HCT116 (cell line): ENCODE data around the gene SPPL2B. TPM values are rescaled to one million over a fixed set of nuclear protein-coding genes. Genes with fewer than 3 reads are reported as not detected.

Experiments
- ATAC-seq: fragments of 200-7000 bp; cut with Tn5 transposase; 2 replicates; pipeline ENCODE4 v1.9.1; 2020; ENCODE audit warnings: mild to moderate bottlenecking, moderate library complexity
- BruUV-seq: library from RNA; stranded (reverse); fragments of 400-500 nt; replicated peaks from 2 replicates; lab custom pipeline; 2021; lab: Mats Ljungman, UMichigan
- CTCF ChIA-PET: fragments of 300-600 bp; sonication (Branson Sonifier 250); formaldehyde crosslinking; loops from one replicate; lab custom pipeline; 2021; ENCODE audit warnings: antibody characterized with exemption; lab: Charles Lee
- POLR2A ChIA-PET: fragments of 300-600, 350-600 bp; sonication (Branson Sonifier 250); formaldehyde crosslinking; loops from one replicate; lab custom pipeline; 2021; ENCODE audit warnings: antibody characterized with exemption; lab: Charles Lee
- RAD21 ChIA-PET, 2 experiments: fragments of 300-600 bp; sonication (Branson Sonifier 250); formaldehyde crosslinking; loops; one replicate each; lab custom pipeline; 2023; ENCODE audit warnings: low total read pairs in 2 of 2; ENCODE audit not compliant: uncharacterized antibody in 2 of 2, unreplicated experiment in 2 of 2, low non-redundant PET in 1 of 2; lab: Charles Lee
- DNase-seq: peaks from one replicate; pipeline ENCODE4 v3.0.0-alpha.2; 2010; ENCODE audit warnings: low read depth, low spot score
- H2AFZ ChIP-seq: fragments of 200-600 bp; shearing (Covaris generic), sonication (generic); 2 replicates; pipeline ENCODE4 v1.6.1; 2017; ENCODE audit warnings: low read depth, mixed run types, mixed read lengths, antibody characterized with exemption, low read length; ENCODE audit not compliant: poor library complexity, severe bottlenecking
- H3K27ac ChIP-seq: 2 replicates; pipeline ENCODE4 v1.5.1; 2012; ENCODE audit warnings: low read depth, low read length
- H3K27me3 ChIP-seq: fragments of 200-600 bp; sonication (generic); 2 replicates; pipeline ENCODE4 v1.6.1; 2016; ENCODE audit warnings: mixed run types, low read length, mixed read lengths; ENCODE audit not compliant: insufficient read depth
- H3K36me3 ChIP-seq, 2 experiments: fragments of 200-500 bp in 1 of 2; fragments of 200-600 bp in 1 of 2; sonication (Bioruptor generic) in 1 of 2; sonication (generic) in 1 of 2; 2 replicates each; pipeline versions ENCODE4 v1.5.1 to v1.6.1; 2014 to 2016; ENCODE audit warnings: low read length in 2 of 2, inconsistent platforms in 1 of 2, mixed read lengths in 1 of 2, mixed run types in 1 of 2; ENCODE audit not compliant: insufficient read depth in 2 of 2, control insufficient read depth in 1 of 2
- H3K4me1 ChIP-seq, 2 experiments: fragments of 200-600 bp in 1 of 2; sonication (generic) in 1 of 2; 2 replicates each; pipeline versions ENCODE4 v1.5.1 to v1.6.1; 2012 to 2017; ENCODE audit warnings: low read length in 2 of 2, inconsistent platforms in 1 of 2, mild to moderate bottlenecking in 1 of 2, mixed read lengths in 1 of 2, mixed run types in 1 of 2, moderate library complexity in 1 of 2; ENCODE audit not compliant: insufficient read depth in 2 of 2, control insufficient read depth in 1 of 2
- H3K4me2 ChIP-seq: fragments of 200-600 bp; sonication (generic); 2 replicates; pipeline ENCODE4 v1.6.1; 2017; ENCODE audit warnings: mixed run types, low read length, mixed read lengths
- H3K4me3 ChIP-seq, 2 experiments: fragments of 200-600 bp in 1 of 2; sonication (generic) in 1 of 2; replicated peaks in 1 of 2; 2 replicates each; pipeline ENCODE4 v1.5.1; 2011 to 2016; ENCODE audit warnings: low read length in 2 of 2, control low read depth in 1 of 2, low read depth in 1 of 2, mild to moderate bottlenecking in 1 of 2, mixed read lengths in 1 of 2, mixed run types in 1 of 2
- H3K79me2 ChIP-seq: fragments of 200-600 bp; sonication (generic); 2 replicates; pipeline ENCODE4 v1.6.1; 2017; ENCODE audit warnings: mild to moderate bottlenecking, mixed run types, low read length, moderate library complexity, mixed read lengths; ENCODE audit not compliant: insufficient read depth
- H3K9ac ChIP-seq: fragments of 200-600 bp; sonication (generic); 2 replicates; pipeline ENCODE4 v1.6.1; 2016; ENCODE audit warnings: low read length, mixed read lengths
- H3K9me2 ChIP-seq: fragments of 200-600 bp; sonication (generic), shearing (Covaris generic); 2 replicates; pipeline ENCODE4 v1.6.1; 2017; ENCODE audit warnings: mixed run types, mild to moderate bottlenecking, moderate library complexity; ENCODE audit not compliant: insufficient read depth
- H3K9me3 ChIP-seq, 2 experiments: fragments of 200-500 bp in 1 of 2; fragments of 200-600 bp in 1 of 2; sonication (Bioruptor generic) in 1 of 2; sonication (generic) in 1 of 2; 2 replicates each; pipeline ENCODE4 v1.6.1; 2014 to 2017; ENCODE audit warnings: low read length in 2 of 2, mixed read lengths in 2 of 2, inconsistent platforms in 1 of 2, low read depth in 1 of 2, mild to moderate bottlenecking in 1 of 2, mixed run types in 1 of 2, moderate library complexity in 1 of 2; ENCODE audit not compliant: control insufficient read depth in 1 of 2, insufficient read depth in 1 of 2
- H4K20me1 ChIP-seq: fragments of 200-600 bp; sonication (generic), shearing (Covaris generic); 2 replicates; pipeline ENCODE4 v1.6.1; 2017; ENCODE audit warnings: mixed run types, mild to moderate bottlenecking, moderate library complexity; ENCODE audit not compliant: insufficient read depth
- EZH2 ChIP-seq: fragments of 200-600 bp; sonication (generic); IDR thresholded peaks from 2 replicates; pipeline ENCODE4 v1.6.1; 2017; ENCODE audit warnings: antibody characterized with exemption, mixed run types
- POLR2A ChIP-seq: IDR thresholded peaks from 2 replicates; pipeline ENCODE4 v1.7.0; 2011; ENCODE audit warnings: borderline replicate concordance; ENCODE audit not compliant: insufficient read depth, insufficient read length; ENCODE audit errors: extremely low read depth
- POLR2AphosphoS5 ChIP-seq: IDR thresholded peaks from 2 replicates; pipeline ENCODE4 v1.6.1; 2011; ENCODE audit warnings: mild to moderate bottlenecking, low read depth, low read length, moderate library complexity
- RAD21 ChIP-seq: IDR thresholded peaks from 2 replicates; pipeline ENCODE4 v1.6.1; 2012; ENCODE audit warnings: low read depth, mild to moderate bottlenecking
- SIN3A ChIP-seq: IDR thresholded peaks from 2 replicates; pipeline ENCODE4 v1.6.1; 2012; ENCODE audit warnings: low read depth
- SP1 ChIP-seq: IDR thresholded peaks from 2 replicates; pipeline ENCODE4 v1.6.1; 2012; ENCODE audit warnings: low read depth
- SRF ChIP-seq: IDR thresholded peaks from 2 replicates; pipeline ENCODE4 v1.6.1; 2012; ENCODE audit warnings: low read depth
- YY1 ChIP-seq: IDR thresholded peaks from 2 replicates; pipeline ENCODE4 v1.6.1; 2011; ENCODE audit warnings: low read length, low read depth, moderate library complexity, mild to moderate bottlenecking; ENCODE audit not compliant: insufficient replicate concordance; ENCODE audit errors: extremely low read depth
- ZNF274 ChIP-seq: fragments of 200-500 bp; sonication (Bioruptor generic); IDR thresholded peaks from 2 replicates; pipeline ENCODE4 v1.6.1; 2014; ENCODE audit warnings: mild to moderate bottlenecking, low read depth, low read length, inconsistent platforms
- intact Hi-C: fragments of 100-400 bp; cut with micrococcal nuclease; formaldehyde crosslinking; loops from 2 replicates; pipeline ENCODE4 v1.10.0; 2022
- total RNA-seq: library from RNA; stranded (reverse); gene quantifications from one replicate; pipeline ENCODE4 v1.2.1, GENCODE V29; 2021; ENCODE audit not compliant: unreplicated experiment
- TF ChIP-seq, protein P1 (sequence below): IDR thresholded peaks from 2 replicates; pipeline ENCODE4 v1.6.1; 2012; ENCODE audit warnings: low read depth
- TF ChIP-seq, protein P2 (sequence below): IDR thresholded peaks from 2 replicates; pipeline ENCODE4 v1.6.1; 2012
- TF ChIP-seq, protein P3 (sequence below): IDR thresholded peaks from 2 replicates; pipeline ENCODE4 v1.6.1; 2012

The SPPL2B gene
- total RNA-seq, 1 experiment from 2014 or later = 83.1 TPM

DNA sequence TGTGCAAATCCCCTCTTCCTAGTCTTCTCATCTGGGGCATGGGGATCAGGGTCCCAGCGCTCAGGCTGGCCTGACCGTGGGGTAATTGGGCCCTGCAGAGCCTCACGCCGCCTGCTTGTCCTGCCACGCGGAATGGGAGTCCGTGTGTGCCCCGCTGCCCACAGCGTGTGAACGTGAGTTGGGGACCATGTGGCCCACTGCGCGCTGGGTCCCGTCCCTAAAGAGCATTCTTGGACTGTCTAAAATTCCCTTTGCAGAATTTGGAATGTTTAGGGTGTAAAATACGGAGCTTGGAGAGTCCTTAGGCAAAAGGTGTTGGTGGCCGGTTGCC, 34.5 kb downstream of the SPPL2B start:
- RAD21 ChIA-PET = no interaction called here
- CTCF ChIA-PET = no interaction called here

More for the DNA sequence above, 34.5 kb downstream of the SPPL2B start:
- no peaks in the 10 kb centered on the region for H3K9me3 ChIP-seq
- POLR2A ChIA-PET = no interaction called here
- BruUV-seq = no TSS peak
- H3K27me3 ChIP-seq = peaks cover 4% of the 10 kb centered on the region; the same call in 1 of the 2 replicates
- H3K36me3 ChIP-seq = no peaks in the 10 kb centered on the region
- TF ChIP-seq, protein P1, sequence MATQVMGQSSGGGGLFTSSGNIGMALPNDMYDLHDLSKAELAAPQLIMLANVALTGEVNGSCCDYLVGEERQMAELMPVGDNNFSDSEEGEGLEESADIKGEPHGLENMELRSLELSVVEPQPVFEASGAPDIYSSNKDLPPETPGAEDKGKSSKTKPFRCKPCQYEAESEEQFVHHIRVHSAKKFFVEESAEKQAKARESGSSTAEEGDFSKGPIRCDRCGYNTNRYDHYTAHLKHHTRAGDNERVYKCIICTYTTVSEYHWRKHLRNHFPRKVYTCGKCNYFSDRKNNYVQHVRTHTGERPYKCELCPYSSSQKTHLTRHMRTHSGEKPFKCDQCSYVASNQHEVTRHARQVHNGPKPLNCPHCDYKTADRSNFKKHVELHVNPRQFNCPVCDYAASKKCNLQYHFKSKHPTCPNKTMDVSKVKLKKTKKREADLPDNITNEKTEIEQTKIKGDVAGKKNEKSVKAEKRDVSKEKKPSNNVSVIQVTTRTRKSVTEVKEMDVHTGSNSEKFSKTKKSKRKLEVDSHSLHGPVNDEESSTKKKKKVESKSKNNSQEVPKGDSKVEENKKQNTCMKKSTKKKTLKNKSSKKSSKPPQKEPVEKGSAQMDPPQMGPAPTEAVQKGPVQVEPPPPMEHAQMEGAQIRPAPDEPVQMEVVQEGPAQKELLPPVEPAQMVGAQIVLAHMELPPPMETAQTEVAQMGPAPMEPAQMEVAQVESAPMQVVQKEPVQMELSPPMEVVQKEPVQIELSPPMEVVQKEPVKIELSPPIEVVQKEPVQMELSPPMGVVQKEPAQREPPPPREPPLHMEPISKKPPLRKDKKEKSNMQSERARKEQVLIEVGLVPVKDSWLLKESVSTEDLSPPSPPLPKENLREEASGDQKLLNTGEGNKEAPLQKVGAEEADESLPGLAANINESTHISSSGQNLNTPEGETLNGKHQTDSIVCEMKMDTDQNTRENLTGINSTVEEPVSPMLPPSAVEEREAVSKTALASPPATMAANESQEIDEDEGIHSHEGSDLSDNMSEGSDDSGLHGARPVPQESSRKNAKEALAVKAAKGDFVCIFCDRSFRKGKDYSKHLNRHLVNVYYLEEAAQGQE = no peak
- TF ChIP-seq ZNF274 (no peak), EZH2 (no peak), POLR2A (no peak), SP1 (no peak), YY1 (no peak), RAD21 (no peak), POLR2AphosphoS5 (no peak), SIN3A (no peak), SRF (no peak)
- TF ChIP-seq, protein P2, sequence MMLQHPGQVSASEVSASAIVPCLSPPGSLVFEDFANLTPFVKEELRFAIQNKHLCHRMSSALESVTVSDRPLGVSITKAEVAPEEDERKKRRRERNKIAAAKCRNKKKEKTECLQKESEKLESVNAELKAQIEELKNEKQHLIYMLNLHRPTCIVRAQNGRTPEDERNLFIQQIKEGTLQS = no peak
- TF ChIP-seq, protein P3, sequence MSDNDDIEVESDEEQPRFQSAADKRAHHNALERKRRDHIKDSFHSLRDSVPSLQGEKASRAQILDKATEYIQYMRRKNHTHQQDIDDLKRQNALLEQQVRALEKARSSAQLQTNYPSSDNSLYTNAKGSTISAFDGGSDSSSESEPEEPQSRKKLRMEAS = no peak
- TF ChIP-seq, all 23 proteins: peak for 0
- H3K9ac ChIP-seq = no peak overlapping the region
- H3K4me2 ChIP-seq = no peak overlapping the region
- no peak for DNase-seq
- ATAC-seq = no peak
- no peaks in the 10 kb centered on the region for H3K9me2 ChIP-seq
- intact Hi-C loops = no loop called here
- H4K20me1 ChIP-seq = no peaks in the 10 kb centered on the region
- no peaks in the 10 kb centered on the region for H3K79me2 ChIP-seq
- H3K4me1 ChIP-seq = no peaks in the 10 kb centered on the region
- no peak overlapping the region for H3K27ac ChIP-seq
- H3K4me3 ChIP-seq = no peak overlapping the region
- no peak overlapping the region for H2AFZ ChIP-seq
